H1 (cell line): Measurements from ENCODE around the gene RANBP6. TPM values are rescaled to one million over a fixed set of nuclear protein-coding genes. Genes with fewer than 3 reads are reported as not detected.

Experiments
- BRCA1 ChIP-seq: IDR thresholded peaks from 2 replicates; pipeline ENCODE4 v1.6.1; 2012; ENCODE audit warnings: low read depth, low read length, improper control_type of control experiment
- polyA plus RNA-seq, 7 experiments: library from polyadenylated mRNA; depleted of rRNA in 3 of 7; stranded (reverse) in 5 of 7; unstranded in 2 of 7; fragments of >200 nt in 5 of 7; fragments of 200-250 nt in 2 of 7; gene quantifications; 1 replicate in 5 of 7; 2 replicates in 1 of 7; 4 replicates in 1 of 7; pipeline versions ENCODE4 v1.2.1 to v1.2.3, GENCODE V29; 2011 to 2013; ENCODE audit warnings: missing spikeins in 2 of 7, mixed read lengths in 2 of 7
- total RNA-seq: library from RNA; stranded (reverse); fragmentation: NEBNext Ultra II Directional; extraction: Animal tissue kit (Norgen Biotek cat#: 25700); gene quantifications from 2 replicates; pipeline ENCODE4 v1.2.1, GENCODE V29; 2021

Gene RANBP6
- total and polyA plus RNA-seq, 2 of the 8 experiments (the other 6 are each of a cell fraction or from before 2014, with no cell fraction given): 5.7 to 18.8 TPM

GRCh38 chr9:5994493-5994892, 20.9 kb downstream of the RANBP6 start (continued):
- no peak for TF ChIP-seq BRCA1
